Activated T-cell treated with anti-CD3 and anti-CD28 coated beads for 48 hours (primary cell): ENCODE results near the gene KIF2C.
"Not testable (repeated sequence)": the region's sequence is repeated elsewhere in the genome, so short reads cannot be mapped to it uniquely, and the experiment has no call there.

Source experiments
- DNase-seq: peaks from one replicate; pipeline ENCODE4 v3.0.0-alpha.2; 2020; ENCODE audit warnings: low read depth

Gene KIF2C

DNA sequence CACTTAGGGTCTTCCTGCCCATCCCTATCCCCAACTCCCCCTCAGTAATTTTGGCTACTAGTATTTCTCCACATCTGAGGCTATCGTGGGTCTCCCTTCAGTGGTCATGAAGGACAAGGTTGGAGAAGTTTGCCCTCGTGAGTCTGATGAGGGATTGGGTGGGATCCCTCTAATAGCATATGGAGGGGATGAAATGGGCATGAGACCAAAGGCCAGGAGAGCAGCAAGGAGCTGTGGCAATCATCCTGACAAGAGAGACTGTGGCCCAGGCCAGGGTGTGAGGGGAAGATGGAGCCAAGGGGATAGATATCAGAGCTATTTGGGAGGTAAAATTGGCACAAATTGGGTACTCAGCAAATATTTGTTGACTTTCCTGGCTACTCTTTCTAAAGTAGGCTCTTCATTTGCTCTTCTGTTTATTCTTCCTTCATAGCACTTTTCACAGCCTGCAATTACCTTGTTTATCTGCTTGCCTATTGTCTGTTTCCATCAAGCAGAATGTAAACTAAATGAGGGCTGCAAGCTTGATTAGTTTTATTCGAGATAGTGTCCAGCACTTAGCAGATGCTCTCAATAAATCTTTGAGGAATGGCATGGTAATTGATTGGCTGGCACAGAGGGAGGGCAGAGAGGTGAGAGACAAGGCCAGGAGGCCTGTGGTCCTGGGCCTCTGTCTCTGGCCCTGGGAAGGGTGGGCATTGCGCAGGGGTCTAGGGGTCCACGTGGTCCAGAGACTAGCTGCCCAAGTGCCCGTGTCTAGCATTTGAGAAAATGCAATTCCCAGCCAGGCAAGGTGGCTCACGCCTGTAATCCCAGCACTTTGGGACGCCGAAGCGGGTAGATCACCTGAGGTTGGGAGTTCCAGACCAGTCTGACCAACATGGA lies 59.1 kb downstream of the KIF2C start:
- DNase-seq = no peak

DNA sequence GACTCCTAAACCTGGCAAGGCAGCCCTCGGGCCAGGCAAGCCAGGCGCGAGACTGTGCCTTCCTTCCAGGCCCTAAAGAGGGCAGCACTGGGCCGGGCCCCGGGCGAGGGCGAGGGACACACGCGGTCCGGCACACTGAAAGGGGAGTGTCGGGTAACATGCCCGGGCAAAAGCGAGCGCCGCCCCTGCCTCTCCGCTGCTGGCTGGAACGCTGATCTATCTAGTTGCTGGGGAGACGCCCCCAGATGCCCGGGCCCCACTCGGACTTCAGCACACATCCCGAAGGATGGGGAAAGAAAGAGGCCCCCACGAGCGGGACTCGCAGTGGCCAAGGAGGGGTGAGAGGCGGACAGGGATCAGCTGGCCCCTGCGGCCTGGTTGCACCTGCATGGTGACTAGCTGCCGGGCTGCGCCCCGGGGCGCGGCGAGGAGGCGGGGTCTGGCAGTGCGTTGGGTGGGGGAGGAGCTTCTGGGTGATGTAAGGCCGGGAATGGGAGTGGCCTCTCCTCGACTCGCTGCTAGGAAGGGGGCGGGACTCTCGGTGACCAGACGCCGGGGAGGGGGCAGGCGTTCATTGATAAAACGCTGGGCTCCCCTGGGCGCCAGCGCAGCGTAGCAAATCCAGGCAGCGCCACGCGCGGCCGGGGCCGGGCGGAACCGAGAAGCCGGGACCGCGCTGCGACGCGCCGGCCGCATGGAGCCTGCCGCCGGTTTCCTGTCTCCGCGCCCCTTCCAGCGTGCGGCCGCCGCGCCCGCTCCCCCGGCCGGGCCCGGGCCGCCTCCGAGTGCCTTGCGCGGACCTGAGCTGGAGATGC lies 60.3 kb downstream of the KIF2C start, which contains the start of gene PLK3:
TSS of gene PLK3 (plus strand) at position 608 of the 815 bp plus-strand sequence. CDS start at position 695, 87 bp downstream.
- peak; percentile 97 for DNase-seq

DNA sequence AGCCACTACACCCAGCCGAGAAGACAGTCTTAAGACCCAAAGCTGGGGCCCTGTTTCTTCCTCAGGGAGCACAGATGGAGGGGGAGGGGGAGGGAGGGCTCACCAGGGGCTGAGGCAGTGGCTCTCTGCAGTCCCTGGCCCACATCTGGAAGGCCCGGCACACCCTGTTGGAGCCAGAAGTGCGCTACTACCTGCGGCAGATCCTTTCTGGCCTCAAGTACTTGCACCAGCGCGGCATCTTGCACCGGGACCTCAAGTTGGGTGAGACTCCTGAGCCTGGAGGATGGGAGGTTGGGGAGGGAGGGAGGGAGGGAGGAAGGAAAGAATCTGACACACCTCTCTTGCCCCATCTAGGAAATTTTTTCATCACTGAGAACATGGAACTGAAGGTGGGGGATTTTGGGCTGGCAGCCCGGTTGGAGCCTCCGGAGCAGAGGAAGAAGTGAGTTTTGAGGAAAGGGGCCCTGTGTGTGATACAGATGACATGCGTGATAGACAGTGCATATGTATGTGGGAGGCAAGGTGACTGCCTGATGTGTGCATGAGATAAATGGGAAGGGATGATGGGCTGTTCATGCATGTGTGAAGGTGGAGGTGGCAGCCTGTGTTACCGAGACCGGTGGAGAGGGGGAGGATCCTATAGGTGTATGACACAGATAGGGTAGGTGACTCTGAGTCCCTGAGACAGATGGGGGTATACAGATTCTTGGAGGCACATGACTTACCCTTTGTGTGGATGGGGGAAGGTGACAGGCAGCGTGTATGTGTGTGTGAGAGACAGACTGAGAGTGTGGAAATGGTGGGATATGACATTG lies 62.1 kb downstream of the KIF2C start:
- DNase-seq = peak; percentile 34

DNA sequence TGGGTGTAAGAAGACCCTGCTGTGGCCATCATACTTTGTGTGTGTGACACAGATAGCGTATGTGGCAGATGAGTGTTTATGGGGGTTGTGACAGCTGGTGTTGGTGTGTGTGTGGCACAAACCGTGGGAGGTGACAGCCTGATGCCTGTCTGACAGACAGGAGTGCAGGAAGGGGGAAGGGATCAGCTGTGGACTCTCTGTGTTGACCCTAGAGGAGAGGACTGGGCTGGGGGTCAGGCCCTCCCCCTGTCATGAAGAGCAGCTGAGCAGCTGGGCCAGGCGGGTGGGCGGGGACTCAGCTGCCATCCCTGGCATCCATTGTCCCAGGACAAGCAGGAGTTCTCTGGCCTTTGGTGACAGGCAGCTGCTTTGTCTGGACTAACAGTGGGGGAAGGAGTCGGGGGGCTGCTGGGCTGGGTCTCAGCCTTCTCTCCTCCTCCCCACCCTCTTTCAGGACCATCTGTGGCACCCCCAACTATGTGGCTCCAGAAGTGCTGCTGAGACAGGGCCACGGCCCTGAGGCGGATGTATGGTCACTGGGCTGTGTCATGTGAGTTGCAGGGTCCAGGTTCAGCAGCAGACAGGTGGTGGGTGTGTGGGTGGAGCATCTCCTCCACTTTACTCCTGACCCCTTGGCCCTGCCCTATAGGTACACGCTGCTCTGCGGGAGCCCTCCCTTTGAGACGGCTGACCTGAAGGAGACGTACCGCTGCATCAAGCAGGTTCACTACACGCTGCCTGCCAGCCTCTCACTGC lies 62.8 kb downstream of the KIF2C start:
- no peak for DNase-seq

DNA sequence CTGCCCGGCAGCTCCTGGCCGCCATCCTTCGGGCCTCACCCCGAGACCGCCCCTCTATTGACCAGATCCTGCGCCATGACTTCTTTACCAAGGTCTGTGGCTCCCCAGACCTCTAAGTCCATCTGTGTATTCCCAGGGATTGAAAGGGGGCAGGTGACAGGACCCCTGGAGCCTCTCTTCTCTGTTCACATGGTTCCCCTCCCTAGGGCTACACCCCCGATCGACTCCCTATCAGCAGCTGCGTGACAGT lies 63.4 kb downstream of the KIF2C start:
- DNase-seq = no peak

DNA sequence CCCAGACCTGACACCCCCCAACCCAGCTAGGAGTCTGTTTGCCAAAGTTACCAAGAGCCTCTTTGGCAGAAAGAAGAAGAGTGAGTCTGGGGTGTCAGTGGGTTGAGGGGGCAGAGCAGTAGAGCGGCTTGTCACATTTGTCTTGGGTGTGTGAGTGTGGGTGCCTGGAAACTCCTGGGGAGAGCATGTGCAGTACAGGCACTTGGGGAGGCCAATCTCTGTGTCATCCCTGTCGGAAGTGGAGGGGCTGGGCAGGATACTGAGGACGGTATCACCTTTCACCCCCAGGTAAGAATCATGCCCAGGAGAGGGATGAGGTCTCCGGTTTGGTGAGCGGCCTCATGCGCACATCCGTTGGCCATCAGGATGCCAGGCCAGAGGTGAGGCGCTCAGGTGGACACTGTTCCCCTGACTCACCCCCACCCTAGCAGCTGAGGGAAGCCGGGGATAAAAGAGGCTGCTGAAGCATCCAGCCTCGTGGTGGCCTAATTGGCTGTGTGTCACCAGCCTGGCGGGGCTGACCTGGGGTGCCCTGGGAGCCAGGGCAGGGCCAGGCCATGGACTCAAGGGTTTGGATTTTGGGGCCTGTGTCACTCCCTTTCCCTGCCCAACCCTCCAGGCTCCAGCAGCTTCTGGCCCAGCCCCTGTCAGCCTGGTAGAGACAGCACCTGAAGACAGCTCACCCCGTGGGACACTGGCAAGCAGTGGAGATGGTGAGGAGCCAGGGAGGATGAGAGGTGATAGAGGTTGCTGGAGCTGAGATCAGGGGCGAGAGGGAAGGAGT lies 63.9 kb downstream of the KIF2C start:
- no peak for DNase-seq

DNA sequence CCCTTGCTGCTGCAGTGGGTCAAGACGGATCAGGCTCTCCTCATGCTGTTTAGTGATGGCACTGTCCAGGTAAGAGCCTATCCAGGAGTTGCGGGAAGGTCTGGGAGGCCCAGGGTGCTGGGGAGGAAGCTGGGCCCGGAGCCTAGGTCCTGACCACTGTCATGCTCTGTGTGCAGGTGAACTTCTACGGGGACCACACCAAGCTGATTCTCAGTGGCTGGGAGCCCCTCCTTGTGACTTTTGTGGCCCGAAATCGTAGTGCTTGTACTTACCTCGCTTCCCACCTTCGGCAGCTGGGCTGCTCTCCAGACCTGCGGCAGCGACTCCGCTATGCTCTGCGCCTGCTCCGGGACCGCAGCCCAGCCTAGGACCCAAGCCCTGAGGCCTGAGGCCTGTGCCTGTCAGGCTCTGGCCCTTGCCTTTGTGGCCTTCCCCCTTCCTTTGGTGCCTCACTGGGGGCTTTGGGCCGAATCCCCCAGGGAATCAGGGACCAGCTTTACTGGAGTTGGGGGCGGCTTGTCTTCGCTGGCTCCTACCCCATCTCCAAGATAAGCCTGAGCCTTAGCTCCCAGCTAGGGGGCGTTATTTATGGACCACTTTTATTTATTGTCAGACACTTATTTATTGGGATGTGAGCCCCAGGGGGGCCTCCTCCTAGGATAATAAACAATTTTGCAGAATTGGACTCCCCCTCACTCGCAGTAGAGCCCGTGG lies 65.8 kb downstream of the KIF2C start:
- DNase-seq = no peak

DNA sequence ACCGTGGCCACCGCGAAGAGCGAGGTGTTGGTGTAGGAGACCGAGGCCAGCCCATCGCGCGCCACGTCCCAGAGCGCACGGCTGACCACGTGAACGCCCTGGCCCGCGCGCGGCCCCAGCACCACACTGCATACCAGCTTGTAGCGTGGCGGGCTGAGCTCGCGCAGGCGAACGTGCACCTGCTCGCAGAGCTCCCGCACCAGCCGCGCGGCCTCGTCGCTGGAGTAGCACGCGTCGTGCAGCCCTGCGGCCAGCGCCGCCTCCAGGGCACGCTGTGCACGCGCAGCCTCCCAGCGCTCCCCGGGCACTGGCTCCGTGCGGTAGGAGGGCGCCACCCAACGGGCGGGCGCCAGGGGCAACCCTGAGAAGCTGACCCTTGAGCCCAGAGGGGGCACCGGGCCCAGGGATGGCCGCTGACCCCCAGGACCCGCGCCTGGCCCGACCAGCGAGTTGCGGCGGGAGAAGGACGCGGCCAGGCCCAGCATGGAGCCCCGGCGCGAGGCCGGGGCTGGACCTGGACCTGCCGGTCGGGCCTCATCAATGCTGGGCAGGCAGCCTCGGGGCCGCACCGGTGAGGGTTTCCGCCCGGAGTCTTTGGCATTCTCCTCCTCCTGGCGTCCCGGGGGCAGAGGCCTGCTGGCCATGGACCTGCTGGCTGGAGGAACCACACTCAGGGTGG lies 66.5 kb downstream of the KIF2C start:
- DNase-seq = no peak

DNA sequence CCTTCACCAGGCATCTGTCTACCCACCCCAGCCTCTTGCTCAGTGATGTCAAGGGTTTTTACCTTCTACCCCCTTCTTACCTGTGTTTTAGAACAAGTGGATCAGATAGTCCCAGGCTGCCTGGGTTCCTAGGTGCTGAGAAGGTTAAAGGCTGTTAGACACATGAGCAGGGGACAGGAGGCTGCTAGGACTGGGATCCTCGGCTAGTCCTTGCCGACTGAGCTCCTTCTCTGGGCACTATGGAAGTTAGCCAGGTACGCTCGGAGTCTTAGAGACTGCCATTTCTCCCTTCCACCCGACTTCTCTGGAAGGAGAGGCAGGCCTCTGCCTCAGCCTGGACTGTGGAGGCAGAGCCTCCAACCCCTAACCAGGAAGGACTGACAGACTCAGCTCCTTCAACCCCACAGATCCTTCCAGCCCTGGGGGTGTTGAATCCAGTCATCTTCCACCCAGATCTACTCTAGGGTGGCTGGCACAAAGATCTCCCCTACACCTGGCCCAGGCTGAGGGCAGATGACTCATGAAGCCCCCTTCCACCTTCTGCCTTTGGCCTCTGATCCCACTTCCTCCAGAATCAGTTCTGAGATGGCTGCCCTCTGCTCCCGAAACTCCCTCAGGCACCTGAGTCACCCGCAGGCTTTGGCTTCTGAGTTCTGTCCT lies 67.2 kb downstream of the KIF2C start, which contains the start of gene DYNLT4:
TSS of gene DYNLT4 (minus strand) at position 648 of the 660 bp plus-strand sequence. CDS start 683 bp downstream, outside the sequence.
- no peak for DNase-seq

DNA sequence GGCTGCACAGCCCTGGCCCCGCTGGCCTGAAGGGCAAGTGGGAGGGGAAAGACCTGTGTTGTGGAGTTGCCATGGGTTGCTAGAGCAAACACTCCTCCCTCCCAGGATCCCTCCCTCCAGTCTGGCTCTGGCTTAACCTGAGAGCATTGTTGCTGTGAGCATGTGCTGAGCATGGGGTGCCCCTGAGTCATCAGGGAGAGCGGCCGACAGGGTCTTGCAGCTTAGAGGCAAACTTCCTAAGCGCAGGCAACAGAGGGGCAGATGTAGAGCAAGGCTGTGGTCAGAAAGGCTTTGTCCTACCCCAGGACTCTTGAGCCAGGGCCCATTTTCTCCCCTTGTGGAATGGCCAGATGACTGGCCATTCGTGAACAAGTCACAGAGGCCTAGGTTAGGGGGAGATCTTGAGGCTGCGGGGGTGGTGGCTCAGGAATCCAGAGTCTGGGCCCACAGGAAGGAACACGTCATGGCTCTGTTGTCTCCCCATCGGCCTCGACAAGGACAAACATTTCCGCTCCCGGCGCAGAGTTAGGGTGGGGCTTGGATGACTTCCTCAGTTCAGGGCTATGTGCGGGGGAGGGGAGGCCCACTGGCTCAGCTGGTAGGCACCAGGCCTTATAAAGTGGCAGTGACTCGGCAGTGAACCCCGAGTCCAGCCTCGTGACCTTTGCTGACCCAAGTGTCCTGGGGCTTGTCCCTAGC lies 67.9 kb downstream of the KIF2C start:
- DNase-seq = peak; percentile 84

DNA sequence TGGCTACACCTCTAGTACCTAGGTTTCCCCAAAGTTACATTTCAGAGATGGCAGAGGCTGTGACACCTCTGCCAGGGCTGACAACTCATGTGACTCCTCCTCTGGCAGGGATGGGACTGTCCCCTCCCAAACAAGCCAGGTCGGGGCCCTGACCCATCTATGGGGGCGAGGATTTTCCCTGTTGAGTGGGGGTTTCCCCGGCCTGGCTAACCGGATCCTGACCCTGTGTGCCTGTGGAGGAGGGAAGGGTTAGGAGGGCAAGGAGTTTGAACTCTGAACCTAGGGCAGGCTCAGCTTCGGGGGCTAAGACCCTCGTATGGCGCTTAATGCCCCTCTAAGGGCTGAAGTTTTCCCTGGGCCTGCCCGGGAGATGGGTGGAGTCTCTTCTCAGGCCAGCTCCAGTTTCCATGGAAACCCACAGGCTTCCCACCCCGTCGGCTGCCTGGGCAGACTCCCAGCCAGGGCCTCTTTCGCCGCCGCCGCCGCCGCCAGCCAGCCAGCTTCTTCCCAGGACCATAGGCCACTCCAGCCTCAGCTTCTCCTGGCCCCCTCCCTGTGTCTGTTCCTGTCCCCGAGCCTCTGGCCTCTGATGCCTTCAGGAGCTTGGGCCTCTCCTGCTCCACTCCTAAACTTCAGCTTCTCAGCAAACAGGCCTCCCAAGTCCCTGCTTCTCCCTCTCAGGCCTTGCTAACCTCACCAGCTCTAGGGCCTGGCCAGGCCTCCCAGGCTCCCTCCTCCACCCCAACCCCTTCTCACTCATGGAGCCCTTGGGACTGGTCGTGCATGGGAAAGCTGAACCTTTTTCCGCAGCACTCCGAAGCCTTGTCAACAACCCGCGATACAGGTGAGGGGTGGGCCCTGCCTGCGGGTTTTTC lies 68.7 kb downstream of the KIF2C start, which contains the start of gene BTBD19:
TSS of gene BTBD19 (plus strand) at position 461 of the 875 bp plus-strand sequence. CDS start at position 759, 298 bp downstream.
- peak; percentile 77 for DNase-seq

DNA sequence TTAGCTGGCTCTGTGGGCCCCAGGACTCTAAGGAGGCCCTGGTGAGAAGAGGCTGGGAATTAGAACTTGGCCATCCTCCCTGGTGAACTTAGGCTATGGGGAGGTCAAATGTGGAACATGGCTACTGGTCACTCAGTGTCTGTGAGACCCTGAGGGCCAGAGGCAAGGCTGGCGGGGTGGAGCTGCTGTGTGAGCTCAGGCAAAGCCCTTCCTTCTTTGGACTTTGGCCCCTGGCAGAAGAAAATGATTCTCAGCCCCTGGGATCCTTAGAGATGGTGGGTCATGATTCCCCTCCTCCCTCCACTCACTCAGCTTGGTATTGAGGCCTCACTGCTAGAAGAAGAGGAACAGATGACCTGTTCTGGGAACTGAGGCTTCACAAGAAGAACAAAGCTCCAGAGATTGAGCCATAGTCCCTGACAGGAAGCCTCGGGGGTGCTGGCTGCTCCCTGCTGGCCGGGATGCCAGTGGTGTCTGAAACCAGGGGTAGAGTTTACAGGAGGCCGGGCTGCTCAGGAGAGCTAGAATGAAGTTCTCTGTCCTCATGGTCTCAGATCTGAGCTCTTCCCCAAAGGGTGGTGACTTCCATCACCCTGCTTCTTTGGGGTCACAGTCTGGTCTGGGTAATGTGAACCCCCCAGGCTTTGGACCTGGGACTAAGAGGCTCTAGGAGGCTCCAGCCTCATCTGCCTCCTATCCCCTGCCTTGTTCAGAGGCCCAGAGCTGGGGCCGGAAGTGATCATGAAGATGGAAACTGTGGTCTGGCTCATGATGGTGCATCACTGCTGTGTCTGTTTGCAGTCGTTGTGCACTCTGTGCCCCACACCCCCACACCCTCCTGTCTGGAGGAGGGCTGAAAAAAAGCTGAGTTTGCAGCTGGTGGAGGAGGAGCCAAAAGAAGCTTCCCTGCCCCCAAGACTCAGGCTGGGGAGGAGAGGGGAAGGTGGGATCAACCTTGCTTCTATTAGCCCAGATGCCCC lies 69.6 kb downstream of the KIF2C start:
- DNase-seq = peak; percentile 82

DNA sequence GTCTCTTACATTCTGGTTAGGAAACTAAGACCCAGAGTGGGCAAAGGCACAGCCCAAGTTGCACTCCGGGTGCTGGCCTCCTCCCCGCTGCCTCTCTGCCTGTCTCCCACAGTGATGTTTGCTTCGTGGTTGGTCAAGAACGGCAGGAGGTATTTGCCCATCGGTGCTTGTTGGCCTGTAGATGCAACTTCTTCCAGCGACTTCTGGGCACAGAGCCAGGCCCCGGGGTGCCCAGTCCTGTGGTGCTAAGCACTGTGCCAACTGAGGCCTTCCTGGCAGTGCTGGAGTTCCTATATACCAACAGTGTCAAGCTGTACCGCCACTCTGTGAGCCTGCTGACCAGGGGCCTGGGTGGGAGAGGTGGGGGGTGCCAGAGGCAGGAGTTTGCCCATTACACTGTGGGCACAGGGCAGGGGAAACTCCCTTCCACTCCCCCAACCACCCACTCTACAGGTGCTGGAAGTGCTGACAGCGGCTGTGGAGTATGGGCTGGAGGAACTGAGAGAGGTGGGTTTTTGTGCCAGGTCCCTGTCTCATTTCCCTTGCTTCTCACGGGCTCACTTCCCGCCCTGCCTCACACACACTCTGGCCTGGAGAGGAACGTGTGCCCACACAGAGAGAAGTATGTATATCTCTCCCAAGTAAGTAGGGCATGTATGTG lies 70.6 kb downstream of the KIF2C start:
- DNase-seq = peak; percentile 29

DNA sequence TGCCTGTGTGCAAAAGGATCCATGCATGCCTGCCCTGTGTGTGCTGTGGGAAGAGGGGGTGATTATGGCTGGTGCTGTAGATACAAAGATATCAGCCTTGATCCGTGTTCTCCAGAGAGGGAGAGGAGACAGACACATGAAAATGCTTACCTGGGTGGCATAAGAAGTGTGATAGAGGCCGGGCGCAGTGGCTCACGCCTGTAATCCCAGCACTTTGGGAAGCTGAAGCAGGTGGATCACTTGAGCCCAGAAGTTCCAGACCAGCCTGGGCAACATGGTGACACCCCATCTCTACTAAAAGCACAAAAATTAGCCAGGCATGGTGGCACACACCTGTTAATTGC lies 71.1 kb downstream of the KIF2C start:
- DNase-seq = not testable (repeated sequence)

DNA sequence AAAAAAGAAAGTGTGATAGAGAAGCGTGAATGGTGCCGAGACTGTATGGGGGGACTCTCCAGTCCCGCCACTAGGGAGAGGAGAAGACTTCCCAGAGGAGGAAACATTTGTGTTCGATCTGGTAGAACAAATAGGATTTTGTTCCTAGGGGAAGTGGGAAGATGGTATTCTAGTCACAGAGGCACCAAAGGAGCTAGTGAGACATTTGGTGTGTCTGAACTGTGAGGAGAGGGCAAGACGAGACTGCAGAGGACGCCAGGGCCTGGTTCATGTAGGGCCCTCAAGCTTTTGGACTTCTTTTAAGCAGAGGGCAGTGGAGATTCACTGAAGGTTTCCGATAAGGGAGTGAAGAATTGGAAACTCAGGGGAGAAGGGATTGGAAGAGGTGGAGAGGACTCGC lies 71.6 kb downstream of the KIF2C start:
- no peak for DNase-seq
